Neural cell (in vitro differentiated cells): ENCODE data around the gene CD52. TPM values are rescaled to one million over a fixed set of nuclear protein-coding genes. Genes with fewer than 3 reads are reported as not detected.

Experiments used
- H2AFZ ChIP-seq: fragments of 200-600, 300-800 bp; sonication (generic), shearing (Covaris generic); 2 replicates; pipeline ENCODE4 v1.6.0; 2014; ENCODE audit warnings: low read depth, mild to moderate bottlenecking, antibody characterized with exemption, low read length, moderate library complexity
- H3F3A ChIP-seq: fragments of 200-600 bp; shearing (Covaris generic); 2 replicates; pipeline ENCODE4 v1.6.1; 2016; ENCODE audit warnings: mild to moderate bottlenecking, moderate library complexity, mixed read lengths, antibody characterized with exemption, low read length; ENCODE audit not compliant: insufficient read depth, poor library complexity, severe bottlenecking
- H3K27ac ChIP-seq: fragments of 200-600, 300-800 bp; sonication (generic), shearing (Covaris generic); 2 replicates; pipeline ENCODE4 v1.5.1; 2014; ENCODE audit warnings: mild to moderate bottlenecking, low read length, moderate library complexity
- H3K27me3 ChIP-seq: fragments of 300-800, 200-600 bp; sonication (generic), shearing (Covaris generic); 2 replicates; pipeline ENCODE4 v1.6.0; 2014; ENCODE audit warnings: mild to moderate bottlenecking, low read depth, low read length, moderate library complexity; ENCODE audit not compliant: insufficient read depth
- H3K36me3 ChIP-seq: fragments of 300-800, 200-600 bp; sonication (generic), shearing (Covaris generic); 2 replicates; pipeline ENCODE4 v1.5.1; 2014; ENCODE audit warnings: mild to moderate bottlenecking, antibody characterized with exemption, low read length, moderate library complexity; ENCODE audit not compliant: insufficient read depth
- H3K4me2 ChIP-seq: fragments of 300-800, 200-600 bp; sonication (generic), shearing (Covaris generic); 2 replicates; pipeline ENCODE4 v1.6.0; 2014; ENCODE audit warnings: mild to moderate bottlenecking, low read length
- H3K4me3 ChIP-seq: fragments of 300-800, 200-600 bp; sonication (generic), shearing (Covaris generic); 2 replicates; pipeline ENCODE4 v1.5.1; 2014; ENCODE audit warnings: mild to moderate bottlenecking, low read length, moderate library complexity
- H3K79me2 ChIP-seq: fragments of 200-600 bp; shearing (Covaris generic); replicated peaks from 2 replicates; pipeline ENCODE4 v1.6.0; 2014; ENCODE audit warnings: mild to moderate bottlenecking, low read length, moderate library complexity; ENCODE audit not compliant: insufficient read depth
- H3K9ac ChIP-seq: fragments of 300-800, 200-600 bp; sonication (generic), shearing (Covaris generic); 2 replicates; pipeline ENCODE4 v1.6.1; 2016; ENCODE audit warnings: mild to moderate bottlenecking, low read length, mixed read lengths
- H3K9me2 ChIP-seq: fragments of 200-600 bp; shearing (Covaris generic); 2 replicates; pipeline ENCODE4 v1.6.1; 2016; ENCODE audit warnings: mild to moderate bottlenecking, low read length, mixed read lengths; ENCODE audit not compliant: insufficient read depth
- H3K9me3 ChIP-seq: fragments of 200-600, 300-800 bp; sonication (generic), shearing (Covaris generic); 2 replicates; pipeline ENCODE4 v1.6.1; 2016; ENCODE audit warnings: mild to moderate bottlenecking, mixed run types, low read length, moderate library complexity, mixed read lengths
- H4K20me1 ChIP-seq: fragments of 200-600 bp; shearing (Covaris generic); 2 replicates; pipeline ENCODE4 v1.6.1; 2016; ENCODE audit warnings: mild to moderate bottlenecking, mixed run types; ENCODE audit not compliant: insufficient read depth
- CTCF ChIP-seq: fragments of 450-650 bp; IDR thresholded peaks from 2 replicates; pipeline ENCODE4 v1.5.1; 2014; ENCODE audit warnings: antibody characterized with exemption, mild to moderate bottlenecking, moderate library complexity; ENCODE audit not compliant: poor library complexity, severe bottlenecking
- EP300 ChIP-seq: fragments of 450-650 bp; conservative IDR thresholded peaks from 2 replicates; pipeline ENCODE4 v1.6.1; 2014; ENCODE audit warnings: antibody characterized with exemption, mild to moderate bottlenecking, moderate library complexity; ENCODE audit not compliant: poor library complexity, severe bottlenecking
- EZH2 ChIP-seq: fragments of 200-600, 300-800 bp; shearing (Covaris generic), sonication (generic); IDR thresholded peaks from 2 replicates; pipeline ENCODE4 v1.6.1; 2014; ENCODE audit warnings: antibody characterized with exemption, low read length, borderline replicate concordance, mild to moderate bottlenecking; ENCODE audit not compliant: insufficient read depth, poor library complexity, severe bottlenecking
- MXI1 ChIP-seq: fragments of 450-650 bp; conservative IDR thresholded peaks from 2 replicates; pipeline ENCODE4 v1.6.1; 2014; ENCODE audit warnings: antibody characterized with exemption, mild to moderate bottlenecking; ENCODE audit not compliant: poor library complexity, severe bottlenecking
- POLR2AphosphoS5 ChIP-seq: IDR thresholded peaks from 2 replicates; pipeline ENCODE4 v1.6.1; 2012
- RAD21 ChIP-seq: fragments of 450-650 bp; conservative IDR thresholded peaks from 2 replicates; pipeline ENCODE4 v1.6.1; 2014; ENCODE audit warnings: antibody characterized with exemption, mild to moderate bottlenecking, moderate library complexity
- REST ChIP-seq: IDR thresholded peaks from 2 replicates; pipeline ENCODE4 v1.6.1; 2012; ENCODE audit warnings: borderline replicate concordance
- SMC3 ChIP-seq: fragments of 450-650 bp; conservative IDR thresholded peaks from 2 replicates; pipeline ENCODE4 v1.6.1; 2014; ENCODE audit warnings: antibody characterized with exemption, mild to moderate bottlenecking, moderate library complexity; ENCODE audit not compliant: poor library complexity
- TAF1 ChIP-seq: IDR thresholded peaks from 2 replicates; pipeline ENCODE4 v1.6.1; 2012; ENCODE audit warnings: low read depth
- polyA plus RNA-seq: library from polyadenylated mRNA; depleted of rRNA; stranded (reverse); fragments of >200 nt; gene quantifications from 2 replicates; pipeline ENCODE4 v1.2.3, GENCODE V29; 2014

CD52 gene
- polyA plus RNA-seq, 1 donor from 2014 or later = not detected

DNA sequence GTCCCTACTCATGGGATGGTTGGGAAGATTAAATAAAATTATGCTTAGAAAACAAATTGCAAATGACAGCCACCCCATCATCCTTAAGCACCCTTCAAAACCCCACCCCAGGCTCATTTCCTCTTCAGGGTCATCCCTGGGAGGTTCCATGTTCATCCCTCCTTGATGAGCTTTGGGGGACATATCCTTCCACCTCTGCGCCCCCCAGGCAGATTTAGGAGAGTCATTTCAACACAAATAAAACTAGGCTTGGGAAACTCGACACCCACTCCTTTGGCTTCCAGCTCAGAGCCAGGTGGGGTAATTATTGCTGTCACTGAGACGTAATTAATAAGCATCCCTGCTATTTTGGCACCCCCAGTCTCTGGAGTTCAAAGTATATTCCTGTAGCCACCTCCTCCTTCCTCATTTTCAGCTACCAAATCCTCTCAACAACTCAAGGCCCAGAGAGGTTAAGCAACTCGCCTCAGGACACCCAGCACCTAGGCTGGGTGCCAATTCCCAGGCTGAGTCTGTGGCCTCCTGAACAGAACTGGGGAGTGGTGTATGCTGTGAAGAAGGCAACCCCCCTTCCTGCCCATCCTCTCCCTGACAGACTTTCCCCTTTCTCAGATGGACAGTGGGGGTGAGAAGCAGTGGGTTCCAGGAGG lies 35.6 kb downstream of the CD52 start:
- H3K36me3 ChIP-seq = no peaks in the 10 kb centered on the region
- no peak overlapping the region for H2AFZ ChIP-seq
- H3K4me3 ChIP-seq = no peak overlapping the region
- no peaks in the 10 kb centered on the region for H3K79me2 ChIP-seq
- TF ChIP-seq RAD21 = no peak
- no peak for TF ChIP-seq EP300
- no peak for TF ChIP-seq CTCF
- TF ChIP-seq TAF1 = no peak
- TF ChIP-seq SMC3 = no peak
- TF ChIP-seq EZH2 = no peak
- no peak for TF ChIP-seq POLR2AphosphoS5
- TF ChIP-seq REST = no peak
- no peak for TF ChIP-seq MXI1
- no peaks in the 10 kb centered on the region for H3K9me2 ChIP-seq
- no peak overlapping the region for H3K4me2 ChIP-seq
- no peaks in the 10 kb centered on the region for H3F3A ChIP-seq
- no peak overlapping the region for H3K27ac ChIP-seq
- H3K9ac ChIP-seq = no peak overlapping the region
- H3K27me3 ChIP-seq = no peaks in the 10 kb centered on the region
- H3K9me3 ChIP-seq = no peaks in the 10 kb centered on the region
- no peaks in the 10 kb centered on the region for H4K20me1 ChIP-seq

DNA sequence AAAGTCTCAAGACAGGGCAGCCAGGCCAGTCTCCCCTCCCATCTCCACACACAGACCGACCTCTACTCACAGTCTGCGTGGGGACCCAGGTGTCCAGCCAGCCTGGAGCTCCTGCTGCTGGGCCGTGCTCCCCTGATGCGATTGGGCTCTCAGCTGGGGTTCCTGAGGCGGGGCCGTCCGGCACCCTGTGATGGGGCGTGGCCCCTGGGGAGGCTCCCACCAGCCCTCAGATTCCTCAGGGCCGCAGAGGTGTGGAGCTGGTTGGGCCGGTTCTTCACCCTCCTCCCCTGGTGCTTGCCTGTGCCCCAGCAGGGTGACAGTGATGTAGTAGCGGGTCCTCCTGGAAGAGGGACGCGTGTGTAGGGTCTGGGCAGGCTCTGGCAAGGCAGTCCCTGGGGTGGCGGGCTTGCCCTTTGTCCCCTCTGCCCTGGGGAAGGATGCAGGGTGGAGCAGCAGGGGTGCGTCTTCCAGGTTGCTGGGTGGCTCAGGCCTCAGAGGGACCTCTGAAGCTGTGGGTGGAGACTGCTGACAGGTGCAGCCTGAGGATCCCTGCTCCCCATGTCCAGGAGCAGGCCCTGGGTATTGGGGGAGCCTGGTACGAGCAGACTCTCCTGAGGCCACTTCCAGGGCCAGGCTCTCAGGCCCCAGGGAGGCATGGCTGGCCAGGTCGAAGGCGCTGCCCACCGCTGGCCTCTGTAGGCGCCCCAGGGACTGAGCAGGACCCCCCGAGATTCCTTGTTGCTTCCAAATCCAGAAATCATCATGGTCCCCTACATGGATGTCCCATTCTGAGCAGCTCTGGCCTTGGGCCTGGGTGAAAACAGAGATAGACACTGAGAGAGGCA lies 36.4 kb downstream of the CD52 start, which contains the start of gene CRYBG2:
CRYBG2 (minus strand) TSS at position 155 of the 845 bp plus-strand sequence. CDS start 7,473 bp downstream, outside the sequence.
- Histone ChIP-seq H3K79me2 (no peaks in the 10 kb centered on the region), H3K9me3 (no peaks in the 10 kb centered on the region), H3K4me3 (no peak within 1 kb of the TSS), H3K27ac (no peak within 1 kb of the TSS), H3K9me2 (no peaks in the 10 kb centered on the region), H3K4me2 (no peak within 1 kb of the TSS), H3K36me3 (no peaks in the 10 kb centered on the region), H3K27me3 (peaks cover 5% of the 10 kb centered on the region), H4K20me1 (no peaks in the 10 kb centered on the region), H2AFZ (no peak within 1 kb of the TSS), H3F3A (no peaks in the 10 kb centered on the region), H3K9ac (no peak within 1 kb of the TSS)
- TF ChIP-seq MXI1 (no peak), CTCF (no peak), REST (no peak), RAD21 (no peak), EZH2 (no peak), EP300 (no peak), TAF1 (no peak), POLR2AphosphoS5 (no peak), SMC3 (no peak)
